Lower leg skin (tissue), 3 donors: Measurements from ENCODE around the gene BCL2L1.

ENCODE experiments used
- CTCF ChIP-seq, 3 donors: fragments of 450-650 bp; IDR thresholded peaks; one replicate each; pipeline ENCODE4 v1.5.1; 2016; ENCODE audit warnings: antibody characterized with exemption in 3 of 3, mild to moderate bottlenecking in 3 of 3, moderate library complexity in 2 of 3
- POLR2A ChIP-seq, 2 donors: fragments of 450-650 bp; IDR thresholded peaks; one replicate each; pipeline ENCODE4 v1.6.1; 2016 to 2017; ENCODE audit warnings: antibody characterized with exemption in 2 of 2, mild to moderate bottlenecking in 1 of 2, moderate library complexity in 1 of 2

- TF ChIP-seq POLR2A (IDR thresholded peaks at IDR 0.05) (no peak), CTCF (IDR thresholded peaks at IDR 0.05) (no peak)
These were observed 78.0 kb downstream of the BCL2L1 start for GRCh38 chr20:31644701-31645100.
